GM18861 (cell line): ENCODE results near the gene ANKRD50.

Experiments
- ATAC-seq: cut with Tn5 transposase; IDR thresholded peaks from one replicate; pipeline ENCODE4 v1.9.1; 2021; ENCODE audit not compliant: unreplicated experiment

The ANKRD50 gene, protein sequence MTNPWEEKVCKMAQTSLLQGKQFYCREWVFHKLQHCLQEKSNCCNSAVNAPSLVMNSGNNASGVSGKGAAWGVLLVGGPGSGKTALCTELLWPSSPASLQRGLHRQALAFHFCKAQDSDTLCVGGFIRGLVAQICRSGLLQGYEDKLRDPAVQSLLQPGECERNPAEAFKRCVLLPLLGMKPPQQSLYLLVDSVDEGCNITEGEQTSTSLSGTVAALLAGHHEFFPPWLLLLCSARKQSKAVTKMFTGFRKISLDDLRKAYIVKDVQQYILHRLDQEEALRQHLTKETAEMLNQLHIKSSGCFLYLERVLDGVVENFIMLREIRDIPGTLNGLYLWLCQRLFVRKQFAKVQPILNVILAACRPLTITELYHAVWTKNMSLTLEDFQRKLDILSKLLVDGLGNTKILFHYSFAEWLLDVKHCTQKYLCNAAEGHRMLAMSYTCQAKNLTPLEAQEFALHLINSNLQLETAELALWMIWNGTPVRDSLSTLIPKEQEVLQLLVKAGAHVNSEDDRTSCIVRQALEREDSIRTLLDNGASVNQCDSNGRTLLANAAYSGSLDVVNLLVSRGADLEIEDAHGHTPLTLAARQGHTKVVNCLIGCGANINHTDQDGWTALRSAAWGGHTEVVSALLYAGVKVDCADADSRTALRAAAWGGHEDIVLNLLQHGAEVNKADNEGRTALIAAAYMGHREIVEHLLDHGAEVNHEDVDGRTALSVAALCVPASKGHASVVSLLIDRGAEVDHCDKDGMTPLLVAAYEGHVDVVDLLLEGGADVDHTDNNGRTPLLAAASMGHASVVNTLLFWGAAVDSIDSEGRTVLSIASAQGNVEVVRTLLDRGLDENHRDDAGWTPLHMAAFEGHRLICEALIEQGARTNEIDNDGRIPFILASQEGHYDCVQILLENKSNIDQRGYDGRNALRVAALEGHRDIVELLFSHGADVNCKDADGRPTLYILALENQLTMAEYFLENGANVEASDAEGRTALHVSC (N-terminal part only)

DNA sequence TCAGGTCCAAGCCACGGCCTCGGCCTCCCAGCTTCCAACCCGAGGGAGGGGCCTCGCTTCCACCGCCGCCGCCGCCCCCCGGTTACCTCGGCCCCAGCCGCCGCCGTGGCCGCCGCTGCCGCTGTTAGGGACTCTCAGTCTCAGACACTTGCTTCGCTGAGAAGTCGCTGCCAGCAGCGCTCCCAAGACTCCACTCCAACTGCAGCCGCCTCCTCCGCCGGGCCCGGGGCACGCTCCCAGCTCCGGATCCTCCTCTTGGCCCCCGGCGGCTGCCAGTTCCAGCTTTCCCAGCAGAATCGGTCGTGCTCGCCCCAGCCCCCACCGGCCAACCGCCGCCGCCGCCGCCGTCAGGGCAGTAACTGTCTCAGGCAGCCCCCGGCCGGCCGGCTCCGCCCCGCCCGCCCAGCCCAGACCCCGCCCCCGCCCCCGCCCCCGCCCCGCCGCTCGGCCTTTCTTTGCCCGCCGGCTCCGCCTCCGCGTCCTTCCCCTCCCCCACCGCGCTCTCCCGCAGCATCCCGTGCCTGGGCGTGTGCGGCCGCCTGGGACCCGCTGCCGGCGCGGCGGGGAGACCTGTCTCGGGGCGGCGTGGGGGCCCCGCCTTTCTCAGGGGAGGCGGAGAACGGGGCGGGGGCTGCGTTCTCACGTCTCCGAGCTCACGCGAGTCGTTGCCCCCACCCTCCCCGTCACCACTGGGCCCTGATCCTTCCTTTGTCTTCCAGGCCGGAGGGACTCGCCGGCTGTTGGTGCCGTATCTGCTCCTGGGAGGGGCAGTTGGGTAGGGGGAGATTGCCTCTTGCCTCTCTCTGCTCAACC lies at the start of gene ANKRD50:
Gene ANKRD50 (minus strand): TSS at position 361 of the 813 bp plus-strand sequence. CDS start 2,221 bp downstream, outside the sequence.
- ATAC-seq, result peak; percentile 59

DNA sequence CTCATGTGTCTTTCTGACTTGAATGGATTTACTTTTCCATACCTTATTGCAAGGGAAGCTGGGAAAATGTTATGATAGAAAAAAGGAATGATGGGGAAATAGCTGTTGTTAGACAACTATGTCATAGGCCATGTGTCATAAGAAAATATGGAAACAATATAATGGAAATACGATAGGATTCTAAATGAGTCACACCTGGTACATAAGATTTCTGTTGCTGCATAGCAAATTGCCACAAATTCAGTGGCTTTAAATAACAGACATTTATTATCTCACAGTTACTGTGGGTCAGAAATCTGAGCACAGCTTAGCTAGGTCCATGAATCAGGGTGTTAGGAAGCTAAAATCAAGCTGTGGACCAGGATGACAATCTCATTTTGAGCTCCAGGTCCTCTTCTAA lies 44.6 kb upstream of the ANKRD50 start:
- no peak for ATAC-seq

DNA sequence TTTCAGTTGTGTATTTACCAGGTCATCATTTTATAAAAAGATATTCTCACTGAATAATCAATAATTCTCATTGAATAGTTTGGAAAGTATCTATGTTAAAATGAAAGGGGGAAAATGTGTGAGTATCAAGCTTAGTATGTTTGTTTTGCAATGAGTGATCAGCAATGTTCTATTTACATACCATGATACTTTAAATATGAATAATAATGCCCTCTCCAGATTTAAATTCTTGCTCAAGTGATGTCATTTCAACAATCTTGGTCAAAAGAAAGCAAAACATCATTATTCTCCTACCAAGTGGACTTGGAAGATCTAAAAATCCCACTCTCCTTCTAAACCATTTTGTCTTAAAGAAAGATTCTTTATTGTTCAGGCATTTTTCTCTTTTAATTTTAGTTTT lies 42.1 kb upstream of the ANKRD50 start:
- no peak for ATAC-seq

DNA sequence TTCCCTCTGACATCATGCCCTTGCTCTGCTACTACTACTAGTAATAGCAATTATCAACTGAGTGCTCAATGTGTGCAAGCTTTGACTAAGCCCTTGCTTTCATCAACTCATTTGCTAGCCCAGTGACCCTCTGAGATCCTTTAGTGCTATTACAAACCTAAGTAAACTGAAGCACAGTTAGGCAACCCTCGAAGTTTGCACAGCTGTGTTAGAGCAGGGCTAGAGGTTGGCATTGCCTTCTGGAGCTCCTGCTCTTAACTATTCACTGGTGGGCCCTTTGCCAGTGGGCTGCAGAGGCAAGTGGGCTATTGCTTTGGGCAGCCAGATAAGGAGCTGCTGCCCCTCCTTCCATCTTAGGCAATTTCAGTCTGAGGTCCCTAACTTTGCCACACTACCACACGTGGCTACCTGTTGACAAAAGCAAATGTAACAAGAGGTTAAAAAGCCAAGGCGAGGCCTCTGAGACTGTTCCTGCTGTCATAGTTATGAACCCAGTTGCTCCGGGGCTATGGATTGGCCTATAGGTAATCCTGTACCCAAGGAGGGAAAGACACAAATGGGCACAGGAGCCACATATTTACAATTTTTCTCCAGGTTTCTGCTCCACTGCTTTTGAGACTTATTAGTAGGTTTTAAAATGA lies 41.5 kb upstream of the ANKRD50 start:
- ATAC-seq, result no peak

DNA sequence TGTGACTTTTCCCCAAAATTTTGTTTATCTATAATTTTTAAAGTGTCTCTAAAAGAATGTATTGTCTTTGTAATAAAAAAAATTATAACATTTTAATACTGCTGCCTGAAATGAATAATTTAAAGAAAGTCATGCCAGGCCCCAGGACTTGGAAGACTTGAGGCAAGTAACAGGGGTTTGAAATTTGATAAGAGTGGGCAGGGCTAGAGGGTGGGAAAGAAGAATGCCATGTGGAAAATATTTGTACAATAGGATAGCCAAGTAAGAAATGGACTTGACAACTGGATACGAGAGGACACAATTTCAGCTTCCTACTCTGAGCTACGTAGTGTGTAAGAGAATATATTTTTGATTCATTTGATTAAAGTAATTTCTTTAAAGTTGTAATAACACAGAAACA lies 36.9 kb upstream of the ANKRD50 start:
- ATAC-seq, result no peak

DNA sequence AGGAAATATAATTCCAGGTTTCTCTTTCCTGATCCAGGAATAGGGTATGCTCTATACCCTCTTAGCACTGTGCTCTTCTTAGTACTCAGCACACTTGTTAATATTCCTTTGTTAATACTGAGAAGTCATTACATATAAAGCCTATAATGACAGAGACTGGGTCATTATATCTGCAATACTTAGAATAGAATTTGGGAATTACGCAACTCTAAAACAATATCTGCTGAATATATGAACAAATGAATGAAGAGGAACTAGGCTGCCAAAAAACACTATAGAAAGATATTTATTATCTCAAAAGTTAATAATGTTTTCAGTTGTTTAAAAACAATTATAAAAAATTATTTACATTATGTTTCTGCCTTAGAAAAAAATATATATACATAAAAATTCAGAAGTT lies 36.4 kb upstream of the ANKRD50 start:
- no peak for ATAC-seq

DNA sequence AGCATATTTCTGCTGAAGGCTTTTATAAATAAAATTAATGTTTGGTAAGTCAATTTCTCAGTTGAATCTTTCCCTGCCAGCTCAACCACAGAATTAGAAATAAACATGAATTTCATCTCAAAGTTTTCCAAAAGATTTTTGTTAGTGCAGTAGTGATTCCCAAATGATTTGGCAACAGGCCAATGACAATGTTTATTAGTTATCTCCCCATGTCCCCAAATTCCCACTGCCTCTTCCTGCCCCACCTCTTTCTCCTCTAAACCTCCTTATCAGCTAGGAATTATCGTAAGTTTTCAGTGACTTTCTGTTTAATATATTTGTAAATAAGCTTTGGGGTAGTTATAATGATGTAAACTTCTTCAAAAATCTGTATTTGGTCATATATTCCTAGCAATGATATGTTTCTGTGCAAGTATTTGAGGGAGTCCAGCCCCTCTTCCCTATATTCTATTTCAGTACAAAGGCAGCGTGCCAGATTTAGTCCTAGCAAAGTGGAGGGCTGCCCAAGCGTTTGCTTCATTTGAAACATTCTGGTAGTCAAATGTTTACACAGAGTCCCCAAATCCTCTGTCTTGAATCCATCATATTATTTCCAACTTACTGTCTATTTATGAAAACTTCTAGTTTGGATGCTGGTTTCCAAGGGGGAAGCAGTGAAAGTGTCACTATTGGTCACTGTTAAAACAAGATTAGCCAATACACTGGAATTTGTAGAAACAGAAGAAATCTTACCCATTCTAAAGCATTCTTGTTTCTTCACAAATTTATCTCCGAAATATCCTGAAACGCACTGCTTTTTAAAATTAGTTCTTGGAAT lies 33.7 kb upstream of the ANKRD50 start:
- ATAC-seq, result no peak

DNA sequence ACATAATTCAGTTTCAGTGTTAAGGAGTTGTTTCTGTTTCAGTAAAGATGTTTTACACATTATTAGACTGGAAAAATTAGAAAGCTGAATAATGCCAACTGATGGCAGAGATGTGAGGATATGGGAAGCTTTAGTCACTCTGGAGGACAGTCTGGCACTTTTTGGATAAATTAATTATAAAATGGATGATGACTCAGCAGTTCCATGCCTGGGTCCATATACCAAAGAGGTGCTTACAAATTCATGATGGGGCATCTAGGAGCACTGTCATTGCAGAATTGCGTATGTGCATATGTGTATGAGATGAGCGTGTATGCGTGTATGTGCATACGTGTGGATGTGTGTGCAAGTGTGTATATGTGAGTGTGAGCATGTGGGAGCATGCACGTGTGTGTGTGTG lies 31.2 kb upstream of the ANKRD50 start:
- ATAC-seq, result no peak

DNA sequence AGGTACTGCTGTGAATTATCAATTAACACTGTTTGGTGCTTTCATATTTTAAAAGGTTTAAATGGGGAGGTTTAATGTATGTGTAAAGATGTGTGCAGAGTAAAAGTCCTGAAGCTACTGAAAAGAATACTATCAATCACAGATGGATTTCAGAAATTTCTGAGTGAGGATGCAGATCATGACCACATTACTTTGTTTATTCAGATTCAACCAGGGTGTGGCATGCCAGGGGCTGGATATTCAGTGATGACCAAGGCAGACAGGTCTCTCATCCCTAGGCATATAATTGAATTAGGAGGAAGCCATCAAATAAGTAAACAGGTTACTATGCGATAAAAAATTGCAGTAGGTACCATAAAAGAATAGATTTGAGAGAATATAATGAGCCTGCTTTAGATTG lies 28.0 kb upstream of the ANKRD50 start:
- no peak for ATAC-seq

DNA sequence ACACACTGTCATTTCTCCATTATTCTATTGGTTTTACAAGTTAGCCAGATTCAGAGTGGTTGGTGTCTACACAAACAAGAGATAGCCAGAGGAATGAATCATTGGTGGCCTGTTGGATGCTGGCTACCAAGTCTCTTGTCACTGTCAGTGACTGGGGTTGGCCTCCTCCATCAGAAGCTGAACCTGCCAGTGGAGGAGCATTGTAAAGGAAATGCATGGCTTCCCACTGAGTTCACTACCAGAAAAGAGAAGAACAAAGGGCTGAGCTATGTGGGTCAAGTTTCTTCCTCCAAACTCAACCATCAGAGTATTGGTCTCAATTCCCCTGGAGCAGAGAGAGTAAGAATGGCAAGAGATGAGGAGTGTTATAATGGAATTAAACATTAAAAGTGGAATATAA lies 26.5 kb upstream of the ANKRD50 start:
- ATAC-seq, result no peak

DNA sequence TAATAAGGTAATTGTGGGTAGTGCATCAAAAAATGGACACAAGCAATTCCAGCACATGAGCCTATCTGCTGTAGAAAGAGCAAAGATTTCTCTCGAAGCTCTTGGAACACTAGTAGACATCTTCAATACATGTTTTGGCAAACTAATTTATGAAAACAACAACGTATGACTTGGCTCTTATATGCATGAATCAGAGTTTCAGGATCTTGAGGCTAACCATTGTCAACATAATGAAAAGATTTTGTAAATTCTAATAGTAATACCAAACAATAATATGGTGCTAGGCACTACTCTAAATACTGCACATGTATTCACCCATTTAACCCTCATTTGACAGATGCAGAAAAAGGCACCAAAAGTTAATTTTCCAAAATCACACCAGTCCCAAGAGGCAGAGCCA lies 25.1 kb upstream of the ANKRD50 start:
- no peak for ATAC-seq

DNA sequence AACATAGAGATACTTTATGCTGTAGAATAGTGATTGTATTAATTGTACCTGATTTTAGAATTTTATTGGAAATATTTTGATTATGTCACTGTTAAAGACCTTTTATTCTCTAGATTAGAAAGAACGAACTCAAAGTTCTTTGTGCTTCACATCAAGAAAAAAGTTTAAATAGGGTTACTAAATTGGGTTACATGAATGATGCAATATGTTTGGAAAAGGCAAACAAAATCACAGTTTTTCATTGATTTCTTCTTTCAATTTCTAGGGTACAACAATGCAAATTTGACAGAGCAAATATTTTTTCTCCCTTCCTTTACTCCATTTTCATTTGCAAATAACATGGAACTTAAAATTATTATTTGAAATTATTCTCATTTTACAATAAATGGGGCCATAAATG lies 24.0 kb upstream of the ANKRD50 start:
- ATAC-seq, result no peak

DNA sequence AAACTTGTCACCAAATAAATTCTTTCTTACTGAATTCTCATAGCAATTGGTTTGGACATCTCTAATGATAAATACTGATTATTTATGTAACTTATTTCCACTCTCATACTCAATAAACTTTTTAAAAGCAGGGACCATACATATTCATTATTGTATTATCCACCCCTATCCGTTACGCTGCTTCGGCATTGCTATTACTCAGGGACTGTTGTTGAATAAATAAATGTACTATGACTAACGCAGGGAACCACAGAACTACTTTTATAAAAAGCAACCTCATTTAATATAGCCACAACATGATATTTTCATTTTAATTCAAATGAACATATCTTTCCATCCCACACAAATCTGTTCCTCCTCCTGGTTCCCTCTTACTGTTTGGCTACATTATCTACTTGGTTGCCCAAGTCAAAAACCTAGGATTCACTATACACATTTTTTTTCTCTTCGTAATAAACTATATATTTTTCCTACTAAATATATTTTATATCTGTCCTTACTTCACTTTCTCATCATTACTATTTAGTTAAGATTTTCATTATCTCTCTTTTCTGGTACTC lies 14.9 kb upstream of the ANKRD50 start:
- ATAC-seq, result no peak

DNA sequence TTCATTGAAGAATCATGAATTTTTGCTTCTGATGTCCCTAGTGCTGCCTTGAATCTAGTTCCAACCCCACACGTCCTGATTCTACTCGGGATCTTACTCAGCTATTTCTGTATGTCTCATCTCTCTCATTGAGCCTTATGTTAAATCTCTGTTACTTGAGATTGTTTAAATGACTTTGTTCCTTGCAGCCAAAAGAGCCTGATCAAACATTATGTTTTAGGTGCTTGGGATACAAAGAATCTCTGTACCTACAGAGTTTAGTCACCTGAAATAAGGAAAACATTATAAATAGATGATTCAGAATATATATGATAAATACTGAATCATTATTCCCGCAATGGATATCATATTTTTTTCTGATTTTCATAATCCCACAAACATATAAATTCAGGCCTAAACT lies 13.7 kb upstream of the ANKRD50 start:
- no peak for ATAC-seq

DNA sequence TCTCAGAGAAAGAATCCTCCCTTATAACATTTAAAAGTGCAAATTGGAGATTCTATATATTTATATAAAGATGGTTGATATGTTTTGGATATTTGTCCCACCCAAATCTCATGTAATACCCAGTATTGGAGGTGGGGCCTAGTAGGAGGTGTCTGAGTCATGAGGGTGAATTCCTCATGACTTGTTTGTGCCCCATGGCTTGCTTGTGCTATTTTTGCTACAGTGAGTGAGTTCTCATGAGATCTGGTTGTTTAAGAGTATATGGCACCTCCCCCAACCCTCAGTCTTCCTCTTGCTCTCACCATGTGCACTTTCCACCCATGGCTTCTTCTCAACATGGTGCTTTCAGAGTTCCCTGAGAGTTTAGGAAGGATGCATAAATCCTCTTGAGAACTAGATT lies 9.5 kb upstream of the ANKRD50 start:
- no peak for ATAC-seq

DNA sequence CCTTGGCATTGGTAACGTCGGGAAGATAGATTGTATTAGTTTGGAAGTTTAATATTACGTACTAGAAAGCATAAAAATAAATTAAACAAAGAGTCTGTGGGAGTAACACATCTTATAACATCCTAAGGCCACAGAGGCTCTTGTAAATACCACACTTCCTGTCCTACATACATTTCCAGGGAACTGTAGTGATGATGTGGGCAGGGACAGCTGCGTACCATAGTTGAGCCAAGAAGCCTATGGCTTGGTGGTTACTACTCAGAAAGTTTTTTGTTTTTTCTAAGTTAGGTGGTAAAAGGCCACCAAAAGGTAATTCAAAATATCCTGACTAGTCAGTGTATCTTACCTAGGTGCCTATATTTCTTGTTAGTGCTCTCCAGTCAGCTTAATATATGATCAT lies 4.6 kb upstream of the ANKRD50 start:
- no peak for ATAC-seq

DNA sequence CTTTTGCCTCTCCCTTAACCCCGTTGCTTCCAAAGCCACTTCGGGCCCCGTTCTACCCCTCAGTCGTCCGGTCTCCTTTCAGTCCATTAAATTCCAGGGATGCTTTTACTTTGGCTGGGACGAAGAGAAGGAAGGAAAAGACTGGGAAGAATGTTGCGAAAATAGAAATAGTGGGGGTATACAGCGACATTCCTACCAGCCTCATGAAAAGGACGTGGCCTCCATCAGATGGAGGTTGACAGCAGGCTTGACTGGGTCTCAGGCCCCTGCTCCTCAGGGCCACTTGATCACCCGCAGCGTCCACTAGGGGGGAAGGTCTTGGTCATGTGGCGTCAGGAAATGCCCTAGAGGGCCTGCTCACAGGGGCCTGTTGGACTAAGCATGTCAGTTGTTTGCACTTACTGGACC lies 657 bp upstream of the ANKRD50 start:
- peak; percentile 21 for ATAC-seq

DNA sequence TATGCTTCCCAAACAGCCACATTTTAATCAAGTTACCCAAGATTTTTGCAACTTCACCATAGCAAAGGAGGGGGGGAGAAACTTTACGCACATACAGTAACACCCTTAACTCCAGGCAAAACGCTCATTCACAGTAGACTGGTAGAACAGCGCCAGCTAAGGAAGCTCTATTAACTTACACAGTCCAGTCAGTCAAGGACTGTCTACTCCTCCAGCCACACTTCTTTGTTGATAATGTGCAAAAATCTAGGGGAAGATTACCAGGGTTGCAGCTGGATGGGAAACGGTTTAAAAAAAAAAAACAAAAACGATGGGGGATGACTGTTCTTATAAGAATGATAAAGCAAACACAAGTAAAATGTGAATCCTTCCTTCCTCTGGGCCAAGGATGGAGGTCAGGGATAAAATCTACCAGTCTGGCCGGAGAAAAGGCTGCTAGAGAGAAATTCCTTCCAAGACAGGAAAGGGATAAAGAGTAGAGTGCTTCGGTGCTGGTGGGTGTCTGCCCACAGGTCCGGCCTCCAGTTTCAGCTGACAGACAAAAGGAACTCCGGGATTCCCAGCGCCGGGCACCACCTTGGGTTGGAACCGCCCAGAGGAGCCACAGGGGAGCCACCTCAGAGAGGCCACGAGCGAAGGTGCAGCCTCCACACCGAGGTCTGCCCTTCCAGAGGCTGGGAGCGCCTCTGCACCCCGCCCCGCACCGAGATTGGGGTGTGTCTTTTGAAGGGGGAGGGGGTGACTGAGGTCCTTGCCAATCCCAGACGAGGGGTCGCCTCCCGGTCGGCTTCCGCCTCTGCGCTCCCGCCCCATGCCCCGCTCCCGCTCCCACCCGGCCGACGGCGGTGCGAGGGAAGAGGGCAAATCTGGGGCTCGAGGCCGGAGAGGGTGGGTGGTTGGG lies 811 bp downstream of the ANKRD50 start:
- ATAC-seq, result peak; percentile 46
